PC-9 (cell line): Measurements from ENCODE around the gene KIF15. TPM values are rescaled to one million over a fixed set of nuclear protein-coding genes. Genes with fewer than 3 reads are reported as not detected.

Experiments used
- BruUV-seq: library from RNA; stranded (reverse); fragments of 400-500 nt; replicated peaks from 2 replicates; lab custom pipeline; 2021; lab: Mats Ljungman, UMichigan
- CTCF ChIA-PET: fragments of 300-600 bp; sonication (Branson Sonifier 250); formaldehyde crosslinking; loops from one replicate; lab custom pipeline; 2022; ENCODE audit warnings: antibody characterized with exemption; lab: Charles Lee
- POLR2A ChIA-PET: fragments of 300-600 bp; sonication (Branson Sonifier 250); formaldehyde crosslinking; loops from one replicate; lab custom pipeline; 2022; ENCODE audit warnings: antibody characterized with exemption; ENCODE audit not compliant: unreplicated experiment; lab: Charles Lee
- DNase-seq, 2 experiments: peaks; one replicate each; pipeline versions ENCODE4 v3.0.0 to v3.0.0-alpha.2; 2015 to 2022; ENCODE audit warnings: mixed read lengths in 1 of 2
- H2AFZ ChIP-seq: fragments of 200-600 bp; sonication (generic); 2 replicates; pipeline ENCODE4 v1.8.1; 2017; ENCODE audit warnings: antibody characterized with exemption
- H3F3A ChIP-seq: fragments of 200-600 bp; sonication (generic); 2 replicates; pipeline ENCODE4 v1.8.1; 2017; ENCODE audit warnings: antibody characterized with exemption, mild to moderate bottlenecking, low read depth; ENCODE audit not compliant: insufficient read depth
- H3K27ac ChIP-seq: fragments of 200-600 bp; sonication (generic); 2 replicates; pipeline ENCODE4 v1.6.1; 2016; ENCODE audit warnings: mixed run types
- H3K27me3 ChIP-seq: fragments of 200-600 bp; sonication (generic); 2 replicates; pipeline ENCODE4 v1.6.1; 2016; ENCODE audit warnings: low read depth, mixed run types; ENCODE audit not compliant: insufficient read depth
- H3K36me3 ChIP-seq: fragments of 200-600 bp; sonication (generic); 2 replicates; pipeline ENCODE4 v1.6.1; 2016; ENCODE audit warnings: low read depth, mixed run types
- H3K4me1 ChIP-seq: fragments of 200-600 bp; sonication (generic); replicated peaks from 2 replicates; pipeline ENCODE4 v1.6.1; 2016; ENCODE audit warnings: mixed run types; ENCODE audit not compliant: insufficient read depth
- H3K4me2 ChIP-seq: fragments of 200-600 bp; sonication (generic); 2 replicates; pipeline ENCODE4 v1.6.1; 2017; ENCODE audit warnings: mixed run types
- H3K4me3 ChIP-seq: fragments of 200-600 bp; sonication (generic); 2 replicates; pipeline ENCODE4 v1.6.1; 2016; ENCODE audit warnings: mixed run types
- H3K79me2 ChIP-seq: fragments of 200-600 bp; sonication (generic); 2 replicates; pipeline ENCODE4 v1.6.1; 2017; ENCODE audit warnings: low read depth, mixed run types
- H3K9me2 ChIP-seq: fragments of 200-600 bp; sonication (generic); 2 replicates; pipeline ENCODE4 v1.8.1; 2017; ENCODE audit warnings: mild to moderate bottlenecking; ENCODE audit not compliant: insufficient read depth
- H3K9me3 ChIP-seq: fragments of 200-600 bp; sonication (generic); 2 replicates; pipeline ENCODE4 v1.8.1; 2016; ENCODE audit warnings: low read depth; ENCODE audit not compliant: insufficient read depth
- H4K20me1 ChIP-seq: fragments of 200-600 bp; sonication (generic); 2 replicates; pipeline ENCODE4 v1.8.1; 2017; ENCODE audit not compliant: insufficient read depth
- EZH2 ChIP-seq: fragments of 200-600 bp; sonication (generic); IDR thresholded peaks from 2 replicates; pipeline ENCODE4 v1.8.0; 2017; ENCODE audit warnings: antibody characterized with exemption, low read depth
- intact Hi-C: fragments of 100-400 bp; cut with micrococcal nuclease; formaldehyde crosslinking; loops from one replicate; pipeline ENCODE4 v1.10.0; 2022; ENCODE audit not compliant: unreplicated experiment
- total RNA-seq: library from RNA; stranded (reverse); gene quantifications from 2 replicates; pipeline ENCODE4 v1.2.3, GENCODE V29; 2021
- TF ChIP-seq, protein P1 (sequence below): fragments of 200-600 bp; sonication (generic); conservative IDR thresholded peaks from 2 replicates; pipeline ENCODE4 v1.6.1; 2017; ENCODE audit warnings: mixed run types, antibody characterized with exemption, mild to moderate bottlenecking, moderate library complexity

Gene KIF15
- total RNA-seq, 1 experiment from 2014 or later: 25.8 TPM

DNA sequence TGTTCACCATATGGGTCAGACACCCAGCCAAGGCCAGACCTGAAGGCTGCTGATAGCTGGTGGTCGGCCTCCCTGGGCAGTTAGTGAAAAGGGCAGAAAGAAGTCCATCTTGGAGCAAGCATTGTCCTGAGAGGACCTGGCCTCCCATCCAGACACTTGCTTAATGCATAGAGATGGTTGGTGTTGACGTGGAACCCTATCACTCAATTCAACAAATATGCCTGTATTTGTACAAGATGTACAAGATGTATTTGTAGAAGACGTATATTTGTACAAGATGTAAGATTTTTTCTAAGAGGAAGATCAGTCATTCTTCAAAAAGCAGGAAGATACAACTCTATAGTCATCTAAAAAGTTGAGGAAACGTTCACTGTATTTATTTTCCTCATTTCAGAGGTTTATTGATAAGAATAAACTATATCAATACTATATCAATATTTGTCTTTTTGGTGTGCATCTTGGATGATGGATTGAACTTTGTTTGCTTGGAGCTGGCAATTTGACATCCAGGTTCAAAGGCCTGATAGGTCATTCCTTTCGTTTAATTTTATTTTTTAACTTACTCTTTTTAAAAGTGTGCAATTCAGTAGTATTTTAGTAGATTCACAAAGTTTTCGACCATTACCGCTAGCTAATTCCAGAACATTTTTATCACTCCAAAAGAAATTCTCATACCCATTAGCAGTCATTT is 106.0 kb downstream of the KIF15 start:
- Histone ChIP-seq H2AFZ (no peak overlapping the region), H3K9me3 (no peaks in the 10 kb centered on the region), H3K4me2 (no peak overlapping the region), H3K79me2 (0 out of 2 replicates have a peak, but pooled peaks cover 3% of the 10 kb centered on the region), H4K20me1 (no peaks in the 10 kb centered on the region), H3K27me3 (no peaks in the 10 kb centered on the region), H3F3A (no peaks in the 10 kb centered on the region), H3K9me2 (no peaks in the 10 kb centered on the region), H3K4me1 (peaks cover 3% of the 10 kb centered on the region), H3K4me3 (no peak overlapping the region), H3K36me3 (no peaks in the 10 kb centered on the region), H3K27ac (no peak overlapping the region)
- no peak for DNase-seq
- ChIA-PET CTCF (no interaction called here), POLR2A (interaction anchor here (0.7 kb wide), 1 partner anchor 412 kb away, joined by 6 read pairs; no protein-coding TSS in a partner anchor)
- intact Hi-C loops: no loop called here
- no TSS peak for BruUV-seq
- no peak for TF ChIP-seq EZH2
- TF ChIP-seq, protein P1, sequence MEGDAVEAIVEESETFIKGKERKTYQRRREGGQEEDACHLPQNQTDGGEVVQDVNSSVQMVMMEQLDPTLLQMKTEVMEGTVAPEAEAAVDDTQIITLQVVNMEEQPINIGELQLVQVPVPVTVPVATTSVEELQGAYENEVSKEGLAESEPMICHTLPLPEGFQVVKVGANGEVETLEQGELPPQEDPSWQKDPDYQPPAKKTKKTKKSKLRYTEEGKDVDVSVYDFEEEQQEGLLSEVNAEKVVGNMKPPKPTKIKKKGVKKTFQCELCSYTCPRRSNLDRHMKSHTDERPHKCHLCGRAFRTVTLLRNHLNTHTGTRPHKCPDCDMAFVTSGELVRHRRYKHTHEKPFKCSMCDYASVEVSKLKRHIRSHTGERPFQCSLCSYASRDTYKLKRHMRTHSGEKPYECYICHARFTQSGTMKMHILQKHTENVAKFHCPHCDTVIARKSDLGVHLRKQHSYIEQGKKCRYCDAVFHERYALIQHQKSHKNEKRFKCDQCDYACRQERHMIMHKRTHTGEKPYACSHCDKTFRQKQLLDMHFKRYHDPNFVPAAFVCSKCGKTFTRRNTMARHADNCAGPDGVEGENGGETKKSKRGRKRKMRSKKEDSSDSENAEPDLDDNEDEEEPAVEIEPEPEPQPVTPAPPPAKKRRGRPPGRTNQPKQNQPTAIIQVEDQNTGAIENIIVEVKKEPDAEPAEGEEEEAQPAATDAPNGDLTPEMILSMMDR: no peak

DNA sequence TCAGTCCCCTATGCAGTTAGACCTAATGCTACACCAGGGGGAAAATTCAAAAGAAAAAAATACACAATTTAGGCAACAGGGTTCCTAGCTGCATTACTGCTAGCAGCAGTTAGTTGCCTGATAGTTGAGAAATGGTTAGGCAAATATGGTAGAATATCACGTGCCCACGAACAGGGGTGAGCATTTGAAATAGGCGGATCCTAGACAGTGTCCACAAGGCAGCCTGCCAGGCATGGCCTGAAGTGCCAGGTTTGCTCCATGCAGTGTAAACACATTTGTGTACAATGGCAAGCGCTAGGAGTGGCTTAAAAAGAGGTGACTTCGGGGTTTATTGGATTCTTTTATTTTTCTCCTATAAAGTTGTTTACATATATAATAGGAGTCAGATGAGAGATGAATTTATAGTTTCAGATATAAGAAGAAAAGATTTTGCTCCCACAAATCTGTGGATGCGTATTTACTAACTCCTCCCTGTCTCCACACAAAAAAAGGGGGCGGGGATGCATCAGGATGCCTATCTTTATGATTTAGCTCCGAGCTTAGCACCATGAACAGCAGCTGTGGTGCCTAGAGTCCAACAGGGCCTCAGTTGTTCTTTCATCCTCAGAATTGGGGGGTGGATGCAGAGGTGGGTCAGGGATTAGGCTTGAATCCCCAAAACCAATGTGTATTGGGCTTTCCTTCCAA is 108.9 kb downstream of the KIF15 start:
- TF ChIP-seq, protein P1: no peak
- TF ChIP-seq EZH2: no peak
- no peak overlapping the region for H2AFZ ChIP-seq
- no peaks in the 10 kb centered on the region for H3K4me1 ChIP-seq
- POLR2A ChIA-PET: no interaction called here
- H3F3A ChIP-seq: no peaks in the 10 kb centered on the region
- H3K4me3 ChIP-seq: no peak overlapping the region
- H4K20me1 ChIP-seq: no peaks in the 10 kb centered on the region
- intact Hi-C loops: no loop called here
- H3K27ac ChIP-seq: no peak overlapping the region
- H3K9me2 ChIP-seq: no peaks in the 10 kb centered on the region
- no peaks in the 10 kb centered on the region for H3K9me3 ChIP-seq
- no TSS peak for BruUV-seq
- H3K79me2 ChIP-seq: no peaks in the 10 kb centered on the region
- CTCF ChIA-PET: no interaction called here
- no peaks in the 10 kb centered on the region for H3K27me3 ChIP-seq
- H3K4me2 ChIP-seq: no peak overlapping the region
- DNase-seq: no peak
- no peaks in the 10 kb centered on the region for H3K36me3 ChIP-seq

DNA sequence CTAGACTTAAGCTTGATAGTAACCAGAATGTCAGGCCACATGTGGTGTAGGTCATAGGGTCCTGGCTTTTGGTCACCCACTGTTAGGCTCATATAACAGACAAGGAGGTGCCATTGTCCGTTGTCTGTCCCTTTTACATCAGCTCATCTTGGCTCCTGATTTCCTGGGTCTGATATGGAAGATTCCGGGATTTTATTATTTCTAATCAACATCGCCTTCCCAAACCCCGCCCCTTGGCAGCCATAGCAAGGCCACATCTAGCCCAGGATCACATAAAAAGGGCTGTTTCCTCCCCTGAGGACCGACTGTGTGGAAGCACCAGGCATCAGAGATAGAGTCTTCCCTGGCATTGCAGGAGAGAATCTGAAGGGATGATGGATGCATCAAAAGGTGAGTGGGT is 112.7 kb downstream of the KIF15 start, which contains the start of gene TGM4:
TGM4 (plus strand) TSS at position 301 of the 400 bp plus-strand sequence; CDS start at position 372, 71 bp downstream.
- H3K36me3 ChIP-seq: no peaks in the 10 kb centered on the region
- no peaks in the 10 kb centered on the region for H3K27me3 ChIP-seq
- POLR2A ChIA-PET: interaction anchor here (0.5 to 0.6 kb wide), 2 partner anchors 34 to 163 kb away, joined by 3 read pairs; no protein-coding TSS in a partner anchor
- H4K20me1 ChIP-seq: no peaks in the 10 kb centered on the region
- H3F3A ChIP-seq: no peaks in the 10 kb centered on the region
- intact Hi-C loops: no loop called here
- CTCF ChIA-PET: no interaction called here
- no peaks in the 10 kb centered on the region for H3K79me2 ChIP-seq
- no peak within 1 kb of the TSS for H2AFZ ChIP-seq
- no peak for TF ChIP-seq EZH2
- TF ChIP-seq, protein P1: no peak
- no peaks in the 10 kb centered on the region for H3K9me3 ChIP-seq
- DNase-seq: no peak
- no peak within 1 kb of the TSS for H3K4me3 ChIP-seq
- no peaks in the 10 kb centered on the region for H3K4me1 ChIP-seq
- no peaks in the 10 kb centered on the region for H3K9me2 ChIP-seq
- H3K27ac ChIP-seq: no peak within 1 kb of the TSS
- BruUV-seq: no TSS peak
- no peak within 1 kb of the TSS for H3K4me2 ChIP-seq
